ENCODE measurements around the gene CCL2.

- TF ChIP-seq ELF4 (IDR thresholded peaks at IDR 0.05) = no peak
- no peak for TF ChIP-seq BHLHE40 (IDR thresholded peaks at IDR 0.05; ENCODE audit: borderline replicate concordance)
- no peak for TF ChIP-seq FOXM1 (IDR thresholded peaks at IDR 0.05; ENCODE audit: borderline replicate concordance)
- no peak for TF ChIP-seq LEF1 (IDR thresholded peaks at IDR 0.05; ENCODE audit: borderline replicate concordance)
- no peak for TF ChIP-seq ARNT (IDR thresholded peaks at IDR 0.05)
- TF ChIP-seq FOXK2 (IDR thresholded peaks at IDR 0.05) = no peak
- TF ChIP-seq NFRKB (IDR thresholded peaks at IDR 0.05) = no peak
- TF ChIP-seq ZNF384 (IDR thresholded peaks at IDR 0.05) = no peak
- no peak for TF ChIP-seq SP1 (IDR thresholded peaks at IDR 0.05)
- no peak for TF ChIP-seq CTBP1 (IDR thresholded peaks at IDR 0.05; ENCODE audit: borderline replicate concordance)
Observed at GRCh38 chr17:34285286-34285792, 30.3 kb downstream of the CCL2 start, which contains the start of gene CCL11.
